Activated CD4-positive, alpha-beta T cell treated with anti-CD3 and anti-CD28 coated beads for 48 hours (primary cell): Measurements from ENCODE around the gene CTIF.
A peak's percentile ranks its signal among the peaks of the same experiment; 100 is the strongest.
"Not testable (repeated sequence)": the region's sequence is repeated elsewhere in the genome, so short reads cannot be mapped to it uniquely, and the experiment has no call there.

Source experiments
- DNase-seq: peaks from one replicate; pipeline ENCODE4 v3.0.0-alpha.2; 2020

Gene CTIF

DNA sequence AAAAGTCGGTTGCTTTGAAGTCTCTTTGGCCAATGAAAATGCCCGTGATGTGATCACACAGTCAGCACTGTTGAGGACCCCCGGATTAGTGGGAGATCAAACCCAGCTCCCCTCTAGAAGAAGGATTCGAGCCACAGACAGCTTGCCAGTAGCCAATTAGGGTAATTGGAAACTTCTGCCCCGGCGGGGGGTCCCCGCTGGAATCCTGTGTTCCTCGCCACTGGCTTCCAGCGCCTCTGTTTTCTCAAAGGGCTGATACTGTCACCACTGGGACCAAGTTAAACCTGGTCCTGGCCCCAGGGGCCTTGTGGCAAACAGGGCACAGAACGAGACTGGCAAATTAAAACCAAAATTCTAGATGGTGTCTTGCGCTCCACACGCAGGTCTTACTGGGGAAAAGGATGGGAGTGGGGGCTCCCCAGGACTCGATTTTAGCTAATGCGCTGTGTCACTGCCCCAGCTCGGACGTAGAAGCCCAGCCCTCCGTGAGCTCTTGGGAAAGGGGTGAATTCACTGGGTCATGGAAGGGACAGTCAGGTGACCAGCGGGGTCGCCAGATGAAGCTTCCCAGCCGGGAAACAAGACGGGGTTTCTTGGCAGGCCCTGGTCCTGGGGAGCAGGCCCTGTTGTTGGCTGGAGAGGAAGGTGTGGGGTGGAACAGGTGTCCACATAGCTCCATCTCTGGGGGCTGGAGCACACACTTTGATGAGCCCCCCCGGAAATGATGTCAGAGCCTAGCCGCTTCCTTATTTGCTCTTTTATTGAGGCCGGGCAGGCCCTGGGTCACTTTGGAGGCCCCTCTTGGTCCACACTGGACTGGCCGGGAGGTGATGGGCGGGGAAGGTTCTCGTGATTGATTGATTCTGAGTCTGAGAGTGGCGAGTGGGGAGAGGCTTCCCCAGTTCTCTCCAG is 321.7 kb downstream of the CTIF start:
- DNase-seq, result no peak

- no peak for DNase-seq
Measured at GRCh38 chr18:48861181-48861708, 322.4 kb downstream of the CTIF start.

DNA sequence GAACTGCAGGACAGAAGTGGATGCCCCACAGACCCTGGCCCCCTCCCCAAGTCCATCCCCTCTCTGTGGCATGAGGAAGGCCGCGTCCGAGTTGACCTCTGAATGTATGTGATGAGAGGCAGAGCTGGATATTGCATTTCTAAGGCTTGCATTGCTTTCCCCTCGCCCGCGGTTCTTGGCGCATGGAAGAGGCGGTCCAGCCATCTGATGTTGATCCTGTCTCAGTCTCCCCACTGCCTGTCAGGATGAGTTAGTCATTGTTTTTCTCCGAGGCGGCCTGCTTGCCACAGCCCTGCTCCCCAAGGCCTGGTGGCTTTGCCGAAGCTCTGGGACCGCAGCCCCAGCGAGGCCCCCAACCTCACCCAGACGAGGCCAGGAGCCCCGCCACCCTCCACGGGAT is 323.3 kb downstream of the CTIF start:
- no peak for DNase-seq

- DNase-seq, result no peak
Measured at GRCh38 chr18:48862678-48863270, 323.9 kb downstream of the CTIF start.

DNA sequence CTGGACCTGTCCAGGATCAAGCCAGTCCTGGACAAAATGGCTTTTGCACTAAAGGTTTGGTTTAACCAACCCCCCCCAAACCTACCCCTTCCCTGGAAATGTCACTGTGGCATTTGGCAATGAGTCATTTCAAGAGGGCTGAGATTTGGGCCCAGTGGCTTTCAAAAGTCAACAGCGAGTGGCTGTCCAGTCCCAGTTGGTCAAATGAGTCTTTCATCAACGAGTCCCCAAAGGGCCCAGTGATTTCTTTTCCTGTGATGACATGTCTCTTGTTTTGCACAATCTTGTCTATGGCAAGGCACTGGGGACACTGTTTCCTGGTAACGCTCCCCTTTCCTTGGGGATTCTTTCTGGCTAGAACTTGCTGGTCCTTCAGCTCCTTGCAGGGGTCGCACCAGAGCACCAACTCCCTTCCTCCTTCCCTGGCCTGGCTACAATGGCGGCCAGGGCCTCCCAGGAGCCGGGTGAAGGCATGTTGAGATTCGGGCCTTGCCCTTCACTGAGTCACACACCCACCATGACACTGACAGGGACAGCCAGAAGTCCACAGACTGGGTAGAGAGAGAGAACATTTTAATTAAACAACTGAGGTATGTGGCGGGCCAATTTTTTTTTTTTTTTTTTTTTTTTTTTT is 324.7 kb downstream of the CTIF start:
- DNase-seq, result no peak

- no peak for DNase-seq
Measured at GRCh38 chr18:48864876-48865275, 326.0 kb downstream of the CTIF start.

DNA sequence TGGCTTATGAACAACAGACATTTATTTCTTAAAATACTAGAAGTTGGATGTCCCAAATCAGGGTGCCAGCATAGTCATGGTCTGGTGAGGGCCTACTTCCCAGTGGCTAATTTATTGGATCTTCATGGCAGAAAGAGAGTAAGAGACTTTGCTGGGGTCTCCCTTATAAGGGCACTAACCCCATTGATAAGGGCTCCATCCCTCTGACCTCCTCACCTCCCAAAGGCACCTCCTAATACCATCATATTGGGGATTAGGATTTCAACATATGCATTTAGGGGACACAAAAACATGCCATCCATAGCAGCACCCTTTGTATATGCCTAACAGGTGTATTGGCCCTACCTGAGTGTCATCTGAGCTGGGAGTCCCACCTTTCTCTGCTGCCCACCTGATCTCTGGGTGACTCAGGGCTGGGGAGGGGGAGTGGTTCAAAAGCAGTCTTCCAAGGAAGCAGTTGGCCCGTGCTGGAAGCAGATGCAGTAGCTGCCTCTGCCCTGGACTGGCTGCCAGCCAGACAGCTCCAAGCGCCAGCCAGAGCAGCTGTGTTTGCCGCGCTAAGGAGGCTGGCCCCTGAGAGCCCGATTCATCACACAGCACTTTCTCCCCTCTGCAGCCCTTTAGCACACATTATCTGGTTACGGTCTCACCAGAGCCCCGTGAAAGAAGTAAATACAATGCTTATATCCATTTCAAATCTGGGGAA is 327.4 kb downstream of the CTIF start:
- DNase-seq, result no peak

DNA sequence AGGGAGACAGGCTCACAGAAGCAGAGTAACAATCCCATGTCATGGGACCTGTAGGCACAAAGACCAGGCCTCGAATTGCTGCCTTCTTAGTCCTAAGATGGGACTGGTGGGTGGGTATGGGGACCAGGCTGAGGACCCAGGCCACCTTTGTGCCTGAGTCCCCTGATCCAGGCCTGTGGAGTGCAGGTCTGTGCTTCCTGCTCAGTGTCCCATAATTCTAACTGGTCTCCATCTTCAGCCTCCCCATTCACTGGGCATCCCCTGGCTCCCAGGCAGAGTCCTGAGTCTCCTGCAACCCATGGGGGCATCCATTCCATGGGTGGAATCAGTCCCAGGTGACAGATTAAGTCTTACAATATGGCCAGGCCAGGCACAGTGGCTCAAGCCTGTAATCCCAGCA is 328.0 kb downstream of the CTIF start:
- DNase-seq, result no peak

DNA sequence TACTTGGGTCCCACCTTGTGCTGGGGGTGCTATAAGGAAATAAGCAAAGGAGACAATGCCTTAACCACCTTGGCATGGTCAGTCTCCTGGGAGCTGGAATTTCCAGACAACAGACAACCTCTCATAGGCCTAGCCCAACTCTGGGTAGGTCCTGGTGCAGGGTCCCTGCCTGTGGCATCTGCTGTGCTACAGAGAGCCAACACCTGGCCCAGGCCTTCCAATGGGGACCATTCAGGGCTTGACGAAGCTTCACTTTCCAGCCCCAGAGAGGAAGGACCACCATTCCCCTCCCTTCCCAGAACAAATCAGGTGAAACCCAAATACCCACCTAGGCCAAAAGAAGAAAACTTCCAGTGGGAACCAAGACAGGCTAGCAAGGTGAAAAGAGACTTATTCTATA is 329.1 kb downstream of the CTIF start:
- no peak for DNase-seq

DNA sequence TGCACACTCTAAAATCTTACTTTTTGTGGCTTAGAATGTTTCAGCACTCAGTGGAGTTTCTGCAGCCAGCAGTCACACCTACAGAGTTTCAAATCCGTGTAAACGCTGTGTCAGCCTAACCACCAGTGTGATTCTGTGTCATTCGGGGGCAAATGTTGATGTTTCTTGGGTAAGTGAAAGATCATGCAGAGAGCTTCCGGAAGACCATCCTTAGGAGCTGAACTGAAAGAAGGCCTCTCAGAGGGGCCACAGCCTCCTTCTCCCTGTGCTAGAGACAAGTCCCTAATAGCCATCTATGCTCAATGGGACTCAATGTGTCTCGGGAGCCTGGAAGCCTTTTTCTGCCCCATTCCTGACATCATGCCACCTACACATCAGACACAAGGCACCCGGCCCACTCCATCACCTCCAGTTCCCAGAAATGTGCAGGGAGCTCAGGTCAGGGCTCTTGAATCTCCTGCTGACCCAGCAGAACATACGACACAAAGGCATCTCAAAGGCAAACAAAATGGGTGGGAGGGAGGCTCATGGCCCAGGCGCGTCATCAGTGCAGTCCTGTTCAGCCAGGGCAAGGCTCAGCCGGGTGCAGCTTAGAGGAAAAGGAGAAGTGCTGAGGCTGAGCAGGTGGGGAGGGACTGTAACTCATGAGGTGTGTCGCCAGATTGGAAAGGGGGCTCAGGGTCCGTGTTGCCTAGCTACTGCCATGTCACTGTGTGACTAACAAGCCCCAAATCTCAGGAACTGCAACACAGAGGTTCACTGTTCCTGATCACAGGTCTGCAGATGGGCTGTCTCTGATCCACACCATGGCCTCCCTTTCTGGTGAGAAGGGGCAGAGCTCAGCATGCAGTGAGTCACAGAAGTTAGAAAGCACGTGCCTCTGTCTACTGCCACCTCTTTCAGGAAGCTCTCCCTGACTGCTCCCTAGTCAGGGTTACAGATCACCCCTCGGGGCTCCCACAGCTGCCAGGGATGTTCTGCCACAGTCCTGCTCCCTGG is 329.9 kb downstream of the CTIF start:
- DNase-seq, result peak; percentile 71

DNA sequence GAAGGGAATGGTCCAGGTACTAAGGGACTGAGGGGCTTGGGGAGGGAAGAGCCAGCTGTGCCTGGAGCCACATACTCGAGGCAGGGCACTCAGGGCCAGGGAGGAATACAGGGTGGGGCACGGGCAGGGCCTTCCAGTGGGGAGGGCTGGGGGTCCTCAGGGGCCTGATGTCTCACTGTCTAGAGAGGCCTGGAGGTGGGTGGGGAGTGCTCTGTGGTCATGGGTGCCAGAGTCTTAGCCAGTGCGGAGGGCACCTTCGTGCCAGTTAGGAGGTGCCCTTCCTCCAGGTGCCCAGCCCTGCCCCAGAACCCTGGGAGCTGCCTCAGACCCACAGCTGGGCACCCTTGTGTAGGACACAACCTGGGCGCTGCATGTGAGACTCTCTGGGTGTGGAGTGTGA is 330.8 kb downstream of the CTIF start:
- DNase-seq, result peak; percentile 15

DNA sequence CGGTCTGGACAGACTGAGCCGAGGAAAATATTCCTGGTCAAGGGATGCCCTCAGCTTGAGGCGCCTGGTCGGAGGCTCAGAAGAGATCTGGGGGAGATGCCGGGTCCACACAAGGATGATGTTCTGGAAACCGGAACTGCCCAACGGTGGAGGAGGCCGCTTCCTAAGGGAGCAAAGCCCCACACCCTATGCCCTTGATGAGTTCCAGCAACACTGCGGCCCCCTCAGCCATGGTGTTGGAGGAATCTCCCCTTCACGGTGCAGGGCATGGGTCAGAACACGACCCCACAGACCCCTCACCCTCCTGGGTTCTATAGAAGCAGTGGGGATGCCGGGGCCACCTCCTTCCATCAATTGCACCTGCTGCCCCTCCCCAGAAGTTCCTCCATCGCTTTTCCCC is 332.1 kb downstream of the CTIF start:
- not testable (repeated sequence) for DNase-seq

DNA sequence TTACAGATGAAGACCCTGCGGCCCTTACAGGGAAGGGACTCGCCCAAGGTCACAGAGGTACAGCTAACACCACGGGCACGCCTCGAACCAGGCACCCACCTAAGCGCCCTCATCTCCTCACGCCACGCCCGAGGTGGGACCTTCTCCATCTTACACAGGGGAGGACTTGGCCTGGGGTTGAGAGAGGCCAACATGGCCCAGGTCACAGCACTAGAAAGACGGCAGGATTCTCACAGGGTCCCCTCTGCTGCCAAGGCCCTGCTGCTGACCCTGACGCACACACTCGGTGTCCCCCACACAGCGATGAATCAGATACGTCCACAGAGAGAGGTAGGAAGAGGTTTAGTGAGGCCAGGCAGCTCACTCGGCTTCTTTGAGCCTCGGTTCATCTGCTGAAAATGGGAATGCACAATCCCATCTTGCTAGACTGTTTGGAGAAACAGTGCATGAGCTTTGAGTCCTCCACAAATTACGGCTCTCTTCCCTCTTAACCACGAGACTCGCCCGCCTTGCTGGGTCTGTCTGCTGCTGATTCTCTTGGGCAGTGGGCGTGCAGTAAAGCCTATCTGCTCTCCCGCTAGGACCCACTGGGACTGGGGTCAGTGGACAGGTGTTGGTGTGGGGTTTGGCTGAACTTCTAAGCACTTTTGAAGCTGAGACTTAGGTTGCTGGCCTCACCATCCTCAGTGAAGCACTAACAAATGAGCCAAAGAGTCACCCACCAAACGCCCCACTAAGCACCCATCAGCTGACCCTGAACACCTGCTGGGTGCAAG is 332.7 kb downstream of the CTIF start:
- DNase-seq, result no peak

DNA sequence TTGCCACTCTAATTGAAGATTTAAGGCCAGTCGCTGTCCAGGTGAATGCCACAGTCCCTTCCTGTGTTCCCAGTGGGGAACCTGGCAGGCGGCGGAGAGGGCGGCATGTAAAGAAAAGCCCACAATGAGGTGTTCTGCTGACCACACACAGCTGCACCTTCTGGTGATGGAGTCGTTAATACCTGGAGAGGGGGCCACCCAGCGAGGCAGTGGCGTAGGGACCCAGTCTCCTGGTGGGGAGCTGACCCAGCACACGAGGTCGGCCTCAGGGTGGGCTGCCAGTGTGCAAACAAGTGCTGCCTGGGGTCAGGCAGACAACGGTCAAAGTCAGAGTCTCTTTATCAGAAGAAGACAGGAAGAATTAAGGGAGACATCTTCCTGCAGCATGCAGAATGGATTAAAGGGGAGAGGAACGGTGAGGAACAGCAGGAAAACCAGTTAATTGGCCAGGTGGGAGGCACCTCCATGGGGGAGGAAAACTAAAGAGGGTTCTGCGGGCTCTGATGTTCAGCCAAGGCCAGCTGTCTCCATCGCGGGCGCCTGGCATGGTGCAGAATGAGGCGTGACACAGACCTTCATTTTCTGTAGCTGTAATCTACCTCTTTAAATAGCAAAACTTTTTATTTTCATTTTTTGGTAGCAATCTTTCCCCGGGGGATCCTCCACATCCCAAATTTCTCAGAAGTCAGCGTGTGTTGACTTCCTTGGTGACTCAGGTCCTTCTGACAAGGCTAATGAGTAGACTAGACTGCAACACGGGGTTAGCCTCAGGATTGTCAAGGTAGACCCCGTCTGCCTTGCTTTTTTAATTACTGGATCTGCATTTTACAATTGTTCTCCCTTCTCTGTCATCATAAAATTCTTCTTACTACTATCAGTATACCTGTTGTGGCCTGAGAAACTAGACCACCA is 333.7 kb downstream of the CTIF start:
- no peak for DNase-seq

DNA sequence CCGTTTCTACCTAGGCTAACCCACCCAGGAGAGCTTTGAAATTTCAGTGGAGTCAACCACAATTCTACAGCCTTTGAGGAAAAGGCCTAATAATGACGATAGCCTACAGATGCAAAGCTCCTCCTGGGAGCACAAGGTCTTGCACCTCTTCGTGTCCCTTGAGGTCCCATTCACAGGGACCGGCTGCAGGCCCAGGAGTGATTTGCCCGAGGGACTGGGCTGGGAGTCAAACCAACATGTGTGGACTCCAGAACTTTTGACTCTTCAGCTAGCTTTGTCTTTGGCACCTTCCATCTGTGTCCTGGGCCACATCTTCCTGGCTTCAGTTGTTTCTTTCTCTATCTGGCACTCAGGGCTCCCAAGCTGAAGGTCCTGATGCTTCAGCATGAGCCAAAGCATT is 335.4 kb downstream of the CTIF start:
- DNase-seq, result no peak

DNA sequence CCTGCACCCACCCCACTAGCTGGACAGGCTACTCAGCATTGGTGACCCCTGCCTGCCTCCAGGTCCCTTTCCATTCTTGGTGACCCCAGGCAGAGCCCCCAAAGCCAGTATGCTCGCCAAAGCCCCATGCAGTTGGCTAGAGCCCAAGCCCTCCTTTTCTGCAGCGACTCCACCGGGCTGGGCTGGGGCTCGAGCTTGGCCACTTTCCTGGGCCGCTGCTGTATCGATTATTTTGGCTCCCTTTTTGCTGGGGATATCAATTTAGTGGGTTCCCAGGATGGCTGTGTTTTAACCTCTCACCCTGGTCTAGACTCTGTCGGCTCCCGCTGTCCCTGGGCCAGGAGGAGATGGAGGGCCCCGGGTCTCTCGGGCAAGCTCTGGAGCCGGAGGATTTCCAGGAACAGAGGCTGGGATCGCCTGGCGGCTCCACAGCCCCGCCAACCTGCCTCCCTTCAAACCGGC is 335.9 kb downstream of the CTIF start:
- DNase-seq, result no peak

DNA sequence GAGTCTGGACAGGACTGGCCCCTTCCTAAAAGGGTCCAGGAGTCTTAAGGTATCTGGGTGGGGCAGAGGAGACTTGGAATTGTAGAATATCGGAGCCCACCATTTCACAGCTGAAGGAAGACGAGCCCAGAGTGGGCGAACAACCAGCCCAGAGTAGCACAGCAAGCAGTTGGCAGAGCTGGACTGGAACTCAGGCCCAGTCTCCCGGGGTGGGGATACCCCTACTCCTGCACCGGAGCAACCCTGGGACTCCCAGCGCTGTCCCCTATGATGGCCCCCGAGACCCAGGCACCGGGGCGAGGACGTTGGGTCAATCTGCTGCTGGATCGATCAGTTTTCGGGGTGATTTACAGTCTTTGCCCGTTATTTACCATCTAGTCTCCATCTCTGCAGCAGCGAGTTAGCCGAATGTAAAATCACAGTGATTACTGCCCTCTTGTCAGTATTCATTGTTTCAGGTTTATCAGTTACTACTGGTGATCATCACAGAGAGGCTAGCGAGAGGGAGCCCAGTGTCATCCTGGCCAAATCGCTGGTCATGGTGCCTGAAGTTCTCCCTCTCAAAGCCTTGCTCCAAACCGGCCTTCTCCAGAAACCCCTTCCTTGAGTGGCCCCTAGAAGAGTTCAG is 336.6 kb downstream of the CTIF start:
- DNase-seq, result no peak

- no peak for DNase-seq
Measured at GRCh38 chr18:48875942-48876511, 337.2 kb downstream of the CTIF start.

- no peak for DNase-seq
Measured at GRCh38 chr18:48876590-48876989, 337.8 kb downstream of the CTIF start.
